ENCODE results near the gene BABAM2. TPM values are rescaled to one million over a fixed set of nuclear protein-coding genes. Genes with fewer than 3 reads are reported as not detected.
A peak's percentile ranks its signal among the peaks of the same experiment; 100 is the strongest.
"Not testable (repeated sequence)": the region's sequence is repeated elsewhere in the genome, so short reads cannot be mapped to it uniquely, and the experiment has no call there.

Gene BABAM2
- total and polyA plus RNA-seq, 3 experiments from 2014 or later: 59.4 to 66.7 (median 65.6) TPM

DNA sequence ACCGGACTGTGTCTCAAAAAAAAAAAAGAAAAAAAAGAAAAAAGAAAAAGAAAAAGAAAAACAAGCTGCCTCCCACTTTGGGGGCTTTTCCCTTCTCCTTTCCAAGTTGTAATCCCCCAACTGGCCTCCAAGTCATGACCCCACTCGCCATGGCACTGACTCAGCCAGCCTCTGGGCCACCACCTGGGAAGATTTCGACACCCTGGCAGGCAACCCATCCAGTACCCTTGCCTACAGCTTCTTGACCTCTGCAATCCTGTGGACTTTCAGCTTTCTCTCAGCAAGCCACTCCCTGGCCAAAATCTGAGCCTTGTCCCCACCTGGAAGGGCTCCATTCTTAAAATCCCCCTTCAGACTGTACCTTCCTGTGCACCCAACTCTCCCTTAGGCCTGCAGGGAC lies 479.8 kb downstream of the BABAM2 start:
- Mint-ChIP-seq H3K27ac (peak overlapping the region in 4 of 8 donors; percentile 0 to 80 (median 58)), H3K4me1 (peaks cover 39 to 48% (median 41%) of the 10 kb centered on the region in 3 donors), H3K27me3 (no peaks in the 10 kb centered on the region), H3K9me3 (no peaks in the 10 kb centered on the region), H3K36me3 (no peaks in the 10 kb centered on the region), H3K4me3 (peak overlapping the region in 1 of 7 donors; percentile 78)
- Histone ChIP-seq H3K4me1 (ENCODE audit: insufficient read depth, low read length) (peaks cover 27% of the 10 kb centered on the region), H3K9me3 (ENCODE audit: low read length) (no peaks in the 10 kb centered on the region), H3K27me3 (ENCODE audit: insufficient read depth, low read length, poor library complexity, severe bottlenecking) (no peaks in the 10 kb centered on the region), H3K4me3 (ENCODE audit: low read length) (no peak overlapping the region), H3K36me3 (ENCODE audit: insufficient read depth, low read length) (no peaks in the 10 kb centered on the region), H3K27ac (ENCODE audit: low read depth, low read length) (no peak overlapping the region)
- no peak for DNase-seq
- ChIA-PET POLR2A (no interaction called here), CTCF (interaction anchor here (1.2 to 2.0 kb wide), 2 partner anchors 9 to 10 kb away, joined by 3 to 5 read pairs; no protein-coding TSS in a partner anchor)

DNA sequence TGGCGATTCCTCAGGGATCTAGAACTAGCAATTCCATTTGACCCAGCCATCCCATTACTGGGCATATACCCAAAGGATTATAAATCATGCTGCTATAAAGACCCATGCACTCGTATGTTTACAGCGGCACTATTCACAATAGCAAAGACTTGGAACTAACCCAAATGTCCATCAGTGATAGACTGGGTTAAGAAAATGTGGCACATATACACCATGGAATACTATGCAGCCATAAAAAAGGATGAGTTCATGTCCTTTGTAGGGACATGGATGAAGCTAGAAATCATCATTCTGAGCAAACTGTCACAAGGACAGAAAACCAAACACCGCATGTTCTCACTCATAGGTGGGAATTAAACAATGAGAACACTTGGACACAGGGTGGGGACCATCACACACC lies 481.2 kb downstream of the BABAM2 start:
- CTCF ChIA-PET; H3K27ac Mint-ChIP-seq; H3K36me3 Mint-ChIP-seq; H3K9me3 Mint-ChIP-seq; H3K27ac ChIP-seq (ENCODE audit: low read depth, low read length); H3K4me3 Mint-ChIP-seq; H3K27me3 ChIP-seq (ENCODE audit: insufficient read depth, low read length, poor library complexity, severe bottlenecking); H3K9me3 ChIP-seq (ENCODE audit: low read length); H3K4me3 ChIP-seq (ENCODE audit: low read length); H3K36me3 ChIP-seq (ENCODE audit: insufficient read depth, low read length); DNase-seq; POLR2A ChIA-PET; H3K27me3 Mint-ChIP-seq: not testable (repeated sequence)
- peaks cover 13% of the 10 kb centered on the region for H3K4me1 ChIP-seq (ENCODE audit: insufficient read depth, low read length)
- peaks cover 25 to 34% (median 31%) of the 10 kb centered on the region in 3 donors for H3K4me1 Mint-ChIP-seq

DNA sequence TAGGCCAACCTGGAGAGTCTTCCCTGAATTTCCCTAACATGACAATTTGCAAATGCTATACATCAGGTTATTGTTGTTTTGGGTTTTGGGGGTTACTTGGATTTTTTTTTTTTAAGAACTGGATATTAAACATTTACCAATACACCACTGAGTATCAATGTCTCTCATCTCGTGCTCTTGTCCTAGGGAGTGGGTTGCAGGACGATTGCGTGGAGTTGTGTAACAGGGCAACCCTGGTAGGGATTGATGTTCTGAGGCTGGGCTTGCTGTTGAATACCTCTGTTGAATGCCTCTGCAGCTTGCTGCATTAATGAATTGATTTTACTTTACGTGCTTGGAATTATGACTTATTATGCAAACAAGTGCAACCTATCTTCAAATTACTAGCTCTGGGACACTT lies 483.3 kb downstream of the BABAM2 start:
- H3K27ac Mint-ChIP-seq: peak overlapping the region in 3 of 8 donors; percentile 19 to 81 (median 64)
- no peak overlapping the region for H3K4me3 Mint-ChIP-seq
- ChIA-PET POLR2A (no interaction called here), CTCF (no interaction called here)
- no peak overlapping the region for H3K4me3 ChIP-seq (ENCODE audit: low read length)
- no peaks in the 10 kb centered on the region for H3K36me3 ChIP-seq (ENCODE audit: insufficient read depth, low read length)
- no peaks in the 10 kb centered on the region for H3K9me3 ChIP-seq (ENCODE audit: low read length)
- H3K27ac ChIP-seq (ENCODE audit: low read depth, low read length): no peak overlapping the region
- no peaks in the 10 kb centered on the region for H3K9me3 Mint-ChIP-seq
- peaks cover 22 to 33% (median 29%) of the 10 kb centered on the region in 3 donors for H3K4me1 Mint-ChIP-seq
- DNase-seq: no peak
- H3K36me3 Mint-ChIP-seq: no peaks in the 10 kb centered on the region
- no peaks in the 10 kb centered on the region for H3K27me3 ChIP-seq (ENCODE audit: insufficient read depth, low read length, poor library complexity, severe bottlenecking)
- H3K4me1 ChIP-seq (ENCODE audit: insufficient read depth, low read length): peaks cover 14% of the 10 kb centered on the region
- no peaks in the 10 kb centered on the region for H3K27me3 Mint-ChIP-seq

GRCh38 chr2:28374331-28374730 lies 483.8 kb downstream of the BABAM2 start:
- Mint-ChIP-seq H3K27me3 (no peaks in the 10 kb centered on the region), H3K36me3 (no peaks in the 10 kb centered on the region), H3K4me1 (peaks cover 27 to 35% (median 33%) of the 10 kb centered on the region in 3 donors), H3K9me3 (no peaks in the 10 kb centered on the region), H3K4me3 (no peak overlapping the region), H3K27ac (peak overlapping the region in 1 of 8 donors; percentile 77)
- H3K36me3 ChIP-seq (ENCODE audit: insufficient read depth, low read length): no peaks in the 10 kb centered on the region
- no peak overlapping the region for H3K4me3 ChIP-seq (ENCODE audit: low read length)
- peak in 1 of 5 donors; percentile 29 for DNase-seq
- H3K27ac ChIP-seq (ENCODE audit: low read depth, low read length): no peak overlapping the region
- no peaks in the 10 kb centered on the region for H3K9me3 ChIP-seq (ENCODE audit: low read length)
- H3K27me3 ChIP-seq (ENCODE audit: insufficient read depth, low read length, poor library complexity, severe bottlenecking): no peaks in the 10 kb centered on the region
- peaks cover 18% of the 10 kb centered on the region for H3K4me1 ChIP-seq (ENCODE audit: insufficient read depth, low read length)
- POLR2A ChIA-PET: no interaction called here
- CTCF ChIA-PET: no interaction called here

- POLR2A ChIA-PET: interaction anchor here (0.5 kb wide), 1 partner anchor 16 kb away, joined by 5 read pairs; no protein-coding TSS in a partner anchor
These were observed 484.7 kb downstream of the BABAM2 start for GRCh38 chr2:28375236-28375635.

DNA sequence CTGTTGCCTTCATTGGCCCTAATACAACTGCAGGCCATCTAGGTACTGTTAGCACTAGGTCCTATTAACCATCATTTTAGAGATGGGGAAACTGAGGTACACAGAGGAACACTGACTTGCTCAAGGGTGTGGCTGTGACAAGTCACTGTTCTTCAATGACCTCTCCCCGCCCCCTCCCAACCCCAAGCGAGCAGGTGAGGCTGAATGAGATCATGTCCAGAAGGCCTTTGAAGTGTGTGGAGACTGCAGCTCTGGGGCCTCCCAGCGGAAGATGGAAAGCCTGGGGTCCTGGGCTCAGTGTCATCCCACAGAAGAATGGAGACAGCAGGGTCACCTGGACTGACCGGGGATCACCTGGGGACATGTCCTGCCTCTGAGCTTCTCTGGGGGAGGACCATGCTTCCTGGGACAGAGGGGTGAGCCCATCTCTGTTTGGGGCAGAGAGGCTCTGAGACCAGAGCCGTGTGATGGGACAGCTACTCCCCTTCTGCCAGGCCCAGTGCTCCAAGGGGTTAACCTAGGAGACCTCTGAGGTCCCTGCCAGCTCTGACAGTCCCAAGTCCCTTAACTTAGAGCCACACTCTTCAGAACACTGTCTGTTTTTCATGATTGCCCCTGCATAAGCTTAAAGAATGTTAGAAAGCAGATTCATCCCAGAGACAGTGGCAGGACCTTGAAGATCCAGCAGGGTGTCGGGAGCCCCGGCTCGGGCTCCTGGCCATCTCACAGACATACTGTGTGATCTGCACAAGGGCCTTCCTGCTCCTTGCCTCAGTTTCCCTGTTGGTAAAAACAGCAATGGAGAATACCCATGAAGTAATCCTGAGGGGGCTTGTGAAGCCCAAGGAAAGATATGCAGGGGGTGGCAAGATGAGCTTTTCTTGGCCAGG lies 485.5 kb downstream of the BABAM2 start:
- no peak overlapping the region for H3K27ac ChIP-seq (ENCODE audit: low read depth, low read length)
- CTCF ChIA-PET: no interaction called here
- H3K36me3 ChIP-seq (ENCODE audit: insufficient read depth, low read length): no peaks in the 10 kb centered on the region
- H3K4me1 Mint-ChIP-seq: peaks cover 36 to 47% (median 47%) of the 10 kb centered on the region in 3 donors
- DNase-seq: no peak
- H3K9me3 ChIP-seq (ENCODE audit: low read length): no peaks in the 10 kb centered on the region
- no peaks in the 10 kb centered on the region for H3K27me3 ChIP-seq (ENCODE audit: insufficient read depth, low read length, poor library complexity, severe bottlenecking)
- H3K9me3 Mint-ChIP-seq: no peaks in the 10 kb centered on the region
- H3K4me3 Mint-ChIP-seq: no peak overlapping the region
- H3K27ac Mint-ChIP-seq: peak overlapping the region in 5 of 8 donors; percentile 25 to 81 (median 42)
- no peaks in the 10 kb centered on the region for H3K27me3 Mint-ChIP-seq
- peaks cover 28% of the 10 kb centered on the region for H3K4me1 ChIP-seq (ENCODE audit: insufficient read depth, low read length)
- H3K4me3 ChIP-seq (ENCODE audit: low read length): no peak overlapping the region
- no peaks in the 10 kb centered on the region for H3K36me3 Mint-ChIP-seq
- POLR2A ChIA-PET: interaction anchor here (0.5 kb wide), 1 partner anchor 15 kb away, joined by 5 read pairs; no protein-coding TSS in a partner anchor

More at GRCh38 chr2:28375236-28375635, 484.7 kb downstream of the BABAM2 start:
- Histone ChIP-seq H3K27ac (ENCODE audit: low read depth, low read length) (no peak overlapping the region), H3K27me3 (ENCODE audit: insufficient read depth, low read length, poor library complexity, severe bottlenecking) (no peaks in the 10 kb centered on the region), H3K36me3 (ENCODE audit: insufficient read depth, low read length) (no peaks in the 10 kb centered on the region), H3K4me3 (ENCODE audit: low read length) (no peak overlapping the region), H3K4me1 (ENCODE audit: insufficient read depth, low read length) (peaks cover 28% of the 10 kb centered on the region), H3K9me3 (ENCODE audit: low read length) (no peaks in the 10 kb centered on the region)
- CTCF ChIA-PET: no interaction called here
- Mint-ChIP-seq H3K27ac (peak overlapping the region in 1 of 8 donors; percentile 4), H3K4me3 (no peak overlapping the region), H3K4me1 (peaks cover 36 to 43% (median 42%) of the 10 kb centered on the region in 3 donors), H3K36me3 (no peaks in the 10 kb centered on the region), H3K27me3 (no peaks in the 10 kb centered on the region), H3K9me3 (no peaks in the 10 kb centered on the region)
- peak in 1 of 5 donors; percentile 9 for DNase-seq

DNA sequence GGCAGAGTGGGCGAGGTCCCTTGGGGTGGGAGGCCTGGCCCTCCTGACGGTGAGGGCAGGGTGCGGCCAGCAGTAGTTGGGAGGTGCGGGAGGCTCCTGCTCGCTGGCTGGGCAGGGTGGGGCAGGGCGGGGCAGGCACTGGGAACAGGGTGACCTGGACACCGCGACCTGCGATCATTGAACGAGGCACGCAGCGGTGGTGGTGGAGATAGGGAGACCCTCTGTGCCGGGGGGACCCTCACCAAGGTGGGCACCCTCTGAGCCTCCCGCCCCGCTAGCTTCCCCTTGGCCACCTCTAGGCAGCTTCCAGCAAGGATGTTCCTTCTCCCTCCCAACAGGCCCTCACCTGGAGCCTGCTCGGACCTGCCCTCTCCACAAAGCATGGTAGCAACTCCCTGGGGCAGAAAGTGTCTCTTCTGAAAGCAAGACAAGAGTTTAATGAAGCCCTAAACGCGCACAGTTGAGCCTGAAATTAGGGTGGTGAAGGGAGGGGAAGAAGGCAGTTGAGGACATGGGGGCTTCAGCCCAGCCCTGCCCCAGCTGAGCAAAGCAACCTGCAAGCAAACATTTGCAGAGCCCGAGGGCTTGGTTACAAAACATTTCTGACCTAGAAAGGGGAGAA lies 486.8 kb downstream of the BABAM2 start:
- Mint-ChIP-seq H3K9me3 (no peaks in the 10 kb centered on the region), H3K27ac (peak overlapping the region in 4 of 8 donors; percentile 7 to 96 (median 62)), H3K36me3 (no peaks in the 10 kb centered on the region), H3K4me3 (peak overlapping the region in 1 of 7 donors; percentile 33), H3K4me1 (peaks cover 36 to 49% (median 47%) of the 10 kb centered on the region in 3 donors), H3K27me3 (no peaks in the 10 kb centered on the region)
- Histone ChIP-seq H3K36me3 (ENCODE audit: insufficient read depth, low read length) (no peaks in the 10 kb centered on the region), H3K4me3 (ENCODE audit: low read length) (no peak overlapping the region), H3K27ac (ENCODE audit: low read depth, low read length) (no peak overlapping the region), H3K27me3 (ENCODE audit: insufficient read depth, low read length, poor library complexity, severe bottlenecking) (no peaks in the 10 kb centered on the region), H3K9me3 (ENCODE audit: low read length) (no peaks in the 10 kb centered on the region), H3K4me1 (ENCODE audit: insufficient read depth, low read length) (peaks cover 28% of the 10 kb centered on the region)
- POLR2A ChIA-PET: no interaction called here
- DNase-seq: no peak
- CTCF ChIA-PET: no interaction called here

Measured in CD8-positive, alpha-beta memory T cell (primary cell).